Suprapubic skin (tissue), 4 donors: ENCODE measurements around the gene BCL11A.

Source experiments
- EP300 ChIP-seq: sonication (generic); formaldehyde crosslinking; IDR thresholded peaks from one replicate; pipeline ENCODE4 v1.6.1; 2017; ENCODE audit warnings: antibody characterized with exemption
- POLR2A ChIP-seq, 2 donors: fragments of 450-650 bp; IDR thresholded peaks; one replicate each; pipeline ENCODE4 v1.6.1; 2017; ENCODE audit warnings: antibody characterized with exemption in 2 of 2, mild to moderate bottlenecking in 2 of 2, moderate library complexity in 2 of 2
- POLR2AphosphoS5 ChIP-seq, 3 donors: sonication (generic); formaldehyde crosslinking; IDR thresholded peaks; one replicate each; pipeline ENCODE4 v1.6.1; 2017; ENCODE audit warnings: antibody characterized with exemption in 3 of 3
- TF ChIP-seq, protein P1 (sequence below), 2 donors: fragments of 200-600 bp in 1 of 2; fragments of 450-650 bp in 1 of 2; sonication (generic) in 1 of 2; IDR thresholded peaks; one replicate each; pipeline ENCODE4 v1.5.1; 2016 to 2019; ENCODE audit warnings: antibody characterized with exemption in 2 of 2, mild to moderate bottlenecking in 1 of 2, moderate library complexity in 1 of 2

DNA sequence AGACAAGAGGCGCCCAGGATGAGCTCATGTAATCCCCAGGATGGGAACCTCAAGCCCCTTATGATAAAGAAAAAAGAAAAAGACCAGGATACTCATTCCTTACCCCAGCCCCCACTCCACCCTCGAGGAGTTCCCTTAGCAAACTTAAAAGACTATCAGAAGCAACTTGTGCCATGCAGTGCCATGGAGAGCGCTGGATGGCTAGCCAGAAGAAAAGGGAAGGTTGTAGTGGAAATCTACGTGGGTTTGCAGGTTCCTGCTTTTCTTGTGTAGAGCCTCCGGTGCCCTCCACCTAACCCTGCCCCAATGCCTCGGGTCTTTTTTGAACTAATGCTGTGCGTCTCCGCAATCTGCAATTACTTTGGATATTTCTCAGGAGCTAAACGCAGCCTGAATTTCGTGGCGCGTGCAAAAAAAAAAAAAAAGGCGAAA lies 16.2 kb upstream of the BCL11A start:
- TF ChIP-seq, protein P1, sequence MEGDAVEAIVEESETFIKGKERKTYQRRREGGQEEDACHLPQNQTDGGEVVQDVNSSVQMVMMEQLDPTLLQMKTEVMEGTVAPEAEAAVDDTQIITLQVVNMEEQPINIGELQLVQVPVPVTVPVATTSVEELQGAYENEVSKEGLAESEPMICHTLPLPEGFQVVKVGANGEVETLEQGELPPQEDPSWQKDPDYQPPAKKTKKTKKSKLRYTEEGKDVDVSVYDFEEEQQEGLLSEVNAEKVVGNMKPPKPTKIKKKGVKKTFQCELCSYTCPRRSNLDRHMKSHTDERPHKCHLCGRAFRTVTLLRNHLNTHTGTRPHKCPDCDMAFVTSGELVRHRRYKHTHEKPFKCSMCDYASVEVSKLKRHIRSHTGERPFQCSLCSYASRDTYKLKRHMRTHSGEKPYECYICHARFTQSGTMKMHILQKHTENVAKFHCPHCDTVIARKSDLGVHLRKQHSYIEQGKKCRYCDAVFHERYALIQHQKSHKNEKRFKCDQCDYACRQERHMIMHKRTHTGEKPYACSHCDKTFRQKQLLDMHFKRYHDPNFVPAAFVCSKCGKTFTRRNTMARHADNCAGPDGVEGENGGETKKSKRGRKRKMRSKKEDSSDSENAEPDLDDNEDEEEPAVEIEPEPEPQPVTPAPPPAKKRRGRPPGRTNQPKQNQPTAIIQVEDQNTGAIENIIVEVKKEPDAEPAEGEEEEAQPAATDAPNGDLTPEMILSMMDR (IDR thresholded peaks at IDR 0.05) = no peak
- TF ChIP-seq EP300 = no peak
- TF ChIP-seq POLR2AphosphoS5 (IDR thresholded peaks at IDR 0.05) = no peak
- TF ChIP-seq POLR2A (IDR thresholded peaks at IDR 0.05) = no peak
